GM23338 (cell line): ENCODE results near the gene SCCPDH. TPM values are rescaled to one million over a fixed set of nuclear protein-coding genes. Genes with fewer than 3 reads are reported as not detected.

Experiments
- ATAC-seq: fragments of 200-7000 bp; cut with Tn5 transposase; 3 replicates; pipeline ENCODE4 v1.9.1; 2020
- DNase-seq: peaks from one replicate; pipeline ENCODE4 v3.0.0-alpha.2; 2015; ENCODE audit warnings: low spot score
- H2AFZ ChIP-seq: fragments of 200-600 bp; sonication (generic); 2 replicates; pipeline ENCODE4 v1.8.0; 2016; ENCODE audit warnings: antibody characterized with exemption, mild to moderate bottlenecking, moderate library complexity
- H3F3A ChIP-seq: fragments of 200-600 bp; sonication (generic); replicated peaks from 2 replicates; pipeline ENCODE4 v1.8.0; 2017; ENCODE audit warnings: antibody characterized with exemption, mixed run types, low read depth
- H3K27ac ChIP-seq: fragments of 200-600 bp; sonication (generic); 2 replicates; pipeline ENCODE4 v1.6.1; 2016; ENCODE audit warnings: low read depth
- H3K27me3 ChIP-seq: fragments of 200-600 bp; sonication (generic); 2 replicates; pipeline ENCODE4 v1.8.0; 2016; ENCODE audit warnings: mild to moderate bottlenecking, mixed run types, moderate library complexity; ENCODE audit not compliant: insufficient read depth
- H3K36me3 ChIP-seq: fragments of 200-600 bp; sonication (generic); 2 replicates; pipeline ENCODE4 v1.8.0; 2016; ENCODE audit warnings: mild to moderate bottlenecking; ENCODE audit not compliant: insufficient read depth
- H3K4me1 ChIP-seq: fragments of 200-600 bp; sonication (generic); 2 replicates; pipeline ENCODE4 v1.8.0; 2016; ENCODE audit warnings: mild to moderate bottlenecking, moderate library complexity; ENCODE audit not compliant: insufficient read depth
- H3K4me2 ChIP-seq: fragments of 200-600 bp; sonication (generic); 2 replicates; pipeline ENCODE4 v1.7.1; 2017; ENCODE audit warnings: mixed run types
- H3K4me3 ChIP-seq: fragments of 200-600 bp; sonication (generic); 2 replicates; pipeline ENCODE4 v1.6.1; 2016; ENCODE audit warnings: mixed run types
- H3K79me2 ChIP-seq: fragments of 200-600 bp; sonication (generic); replicated peaks from 2 replicates; pipeline ENCODE4 v1.8.0; 2017; ENCODE audit warnings: mild to moderate bottlenecking; ENCODE audit not compliant: insufficient read depth
- H3K9me2 ChIP-seq: fragments of 200-600 bp; sonication (generic); 2 replicates; pipeline ENCODE4 v1.8.0; 2017; ENCODE audit not compliant: insufficient read depth
- H4K20me1 ChIP-seq: fragments of 200-600 bp; sonication (generic); replicated peaks from 2 replicates; pipeline ENCODE4 v1.8.0; 2017; ENCODE audit warnings: mild to moderate bottlenecking; ENCODE audit not compliant: insufficient read depth
- H3K27ac Mint-ChIP-seq: 2 replicates; pipeline ENCODE4 v1.8.0; 2020; ENCODE audit warnings: inconsistent platforms, mild to moderate bottlenecking, moderate library complexity, mixed read lengths
- H3K27me3 Mint-ChIP-seq: 3 replicates; pipeline ENCODE4 v1.8.0; 2022; ENCODE audit warnings: low read depth, mild to moderate bottlenecking, moderate library complexity, mixed read lengths, inconsistent platforms; ENCODE audit not compliant: insufficient read depth, poor library complexity
- H3K36me3 Mint-ChIP-seq: 3 replicates; pipeline ENCODE4 v1.8.0; 2021; ENCODE audit warnings: low read depth, mild to moderate bottlenecking, inconsistent platforms, moderate library complexity, mixed read lengths
- H3K4me1 Mint-ChIP-seq: 3 replicates; pipeline ENCODE4 v1.8.0; 2020; ENCODE audit warnings: mild to moderate bottlenecking, inconsistent platforms, mixed read lengths
- H3K4me3 Mint-ChIP-seq: 3 replicates; pipeline ENCODE4 v1.8.0; 2021; ENCODE audit warnings: moderate library complexity, mild to moderate bottlenecking, inconsistent platforms, mixed read lengths
- H3K9me3 Mint-ChIP-seq: 3 replicates; pipeline ENCODE4 v1.8.0; 2020; ENCODE audit warnings: moderate library complexity, mild to moderate bottlenecking, inconsistent platforms, mixed read lengths
- CREB1 ChIP-seq: fragments of 250-450 bp; sonication (Bioruptor Pico); IDR thresholded peaks from 2 replicates; pipeline ENCODE4 v1.5.0; 2020; ENCODE audit warnings: low read depth, mild to moderate bottlenecking, moderate library complexity
- EZH2 ChIP-seq: fragments of 200-600 bp; sonication (generic); IDR thresholded peaks from one replicate; pipeline ENCODE4 v1.8.0; 2017; ENCODE audit warnings: antibody characterized with exemption, mild to moderate bottlenecking, low read depth; ENCODE audit not compliant: unreplicated experiment
- EZH2phosphoT487 ChIP-seq: fragments of 200-600 bp; sonication (generic); IDR thresholded peaks from one replicate; pipeline ENCODE4 v1.8.1; 2018; ENCODE audit warnings: antibody characterized with exemption; ENCODE audit not compliant: unreplicated experiment
- JUNB ChIP-seq: IDR thresholded peaks from one replicate; pipeline ENCODE4 v1.6.1; 2016; ENCODE audit warnings: antibody characterized with exemption; ENCODE audit not compliant: unreplicated experiment
- NANOG ChIP-seq: IDR thresholded peaks from 2 replicates; pipeline ENCODE4 v1.6.1; 2016; ENCODE audit warnings: antibody characterized with exemption, borderline replicate concordance
- POLR2AphosphoS5 ChIP-seq: IDR thresholded peaks from 2 replicates; pipeline ENCODE4 v1.6.1; 2016; ENCODE audit warnings: antibody characterized with exemption, low read depth
- STAT1 ChIP-seq: IDR thresholded peaks from one replicate; pipeline ENCODE4 v1.6.1; 2016; ENCODE audit warnings: antibody characterized with exemption; ENCODE audit not compliant: unreplicated experiment
- ZNF114 ChIP-seq: fragments of 250-450 bp; sonication (Bioruptor Pico); IDR thresholded peaks from 2 replicates; pipeline ENCODE4 v1.5.0; 2020; ENCODE audit warnings: mild to moderate bottlenecking, moderate library complexity
- polyA plus RNA-seq: library from polyadenylated mRNA; unstranded; fragments of >200 nt; fragmentation: Nextera tagmentation; extraction: Ambion mirVana; gene quantifications from 2 replicates; pipeline ENCODE4 v1.2.1, GENCODE V29; 2016
- total RNA-seq: library from RNA; depleted of rRNA; stranded (reverse); fragments of >200 nt; shearing (Covaris generic); gene quantifications from 2 replicates; pipeline ENCODE4 v1.2.3, GENCODE V29; 2014
- TF ChIP-seq, protein P1 (sequence below): fragments of 250-450 bp; sonication (Bioruptor Pico); IDR thresholded peaks from 2 replicates; pipeline ENCODE4 v1.5.0; 2020; ENCODE audit warnings: mild to moderate bottlenecking, moderate library complexity
- TF ChIP-seq, protein P2 (sequence below): IDR thresholded peaks from one replicate; pipeline ENCODE4 v1.6.1; 2018; ENCODE audit warnings: antibody characterized with exemption; ENCODE audit not compliant: unreplicated experiment
- TF ChIP-seq, protein P3 (sequence below), 2 experiments: fragments of 200-600 bp in 1 of 2; sonication (generic) in 1 of 2; conservative IDR thresholded peaks; 2 replicates each; pipeline versions ENCODE4 v1.5.1 to v1.6.1; 2016 to 2017; ENCODE audit warnings: antibody characterized with exemption in 2 of 2, low read depth in 2 of 2, mild to moderate bottlenecking in 2 of 2, moderate library complexity in 1 of 2

Gene SCCPDH
- total and polyA plus RNA-seq, 2 experiments from 2014 or later: 14.4 to 18.8 TPM

DNA sequence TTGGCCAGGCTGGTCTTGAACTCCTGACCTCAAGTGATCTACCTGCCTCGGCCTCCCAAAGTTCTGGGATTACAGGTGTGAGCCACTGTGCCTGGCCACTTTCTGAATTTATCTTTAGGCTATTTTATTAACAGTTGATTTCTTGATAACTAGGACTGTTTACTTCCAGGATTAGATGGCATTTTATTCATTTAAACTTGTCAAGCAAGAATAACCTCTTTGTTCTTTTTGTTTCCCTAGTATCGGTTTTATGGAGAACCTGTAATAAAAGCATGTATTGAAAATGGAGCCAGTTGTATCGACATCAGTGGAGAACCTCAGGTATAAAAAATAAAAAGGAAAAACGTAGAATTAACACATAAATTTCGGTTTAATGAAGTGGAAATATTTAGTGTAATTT is 11.5 kb downstream of the SCCPDH start:
- no peaks in the 10 kb centered on the region for H3K27me3 ChIP-seq
- no peak for TF ChIP-seq STAT1
- TF ChIP-seq EZH2phosphoT487: no peak
- no peak for TF ChIP-seq EZH2
- Mint-ChIP-seq H3K4me3 (no peak overlapping the region), H3K9me3 (no peaks in the 10 kb centered on the region), H3K27ac (no peak overlapping the region), H3K4me1 (no peaks in the 10 kb centered on the region), H3K36me3 (peaks cover 51% of the 10 kb centered on the region), H3K27me3 (peaks cover 1% of the 10 kb centered on the region)
- no peaks in the 10 kb centered on the region for H3K79me2 ChIP-seq
- H2AFZ ChIP-seq: no peak overlapping the region
- no peak overlapping the region for H3K4me2 ChIP-seq
- ATAC-seq (no peak), DNase-seq (no peak)
- H4K20me1 ChIP-seq: no peaks in the 10 kb centered on the region; the same call in 1 of the 2 replicates
- H3K36me3 ChIP-seq: no peaks in the 10 kb centered on the region; the same call in 1 of the 2 replicates
- no peak overlapping the region for H3K27ac ChIP-seq
- no peaks in the 10 kb centered on the region for H3F3A ChIP-seq
- no peak overlapping the region for H3K4me3 ChIP-seq
- no peaks in the 10 kb centered on the region for H3K9me2 ChIP-seq
- H3K4me1 ChIP-seq: no peaks in the 10 kb centered on the region

DNA sequence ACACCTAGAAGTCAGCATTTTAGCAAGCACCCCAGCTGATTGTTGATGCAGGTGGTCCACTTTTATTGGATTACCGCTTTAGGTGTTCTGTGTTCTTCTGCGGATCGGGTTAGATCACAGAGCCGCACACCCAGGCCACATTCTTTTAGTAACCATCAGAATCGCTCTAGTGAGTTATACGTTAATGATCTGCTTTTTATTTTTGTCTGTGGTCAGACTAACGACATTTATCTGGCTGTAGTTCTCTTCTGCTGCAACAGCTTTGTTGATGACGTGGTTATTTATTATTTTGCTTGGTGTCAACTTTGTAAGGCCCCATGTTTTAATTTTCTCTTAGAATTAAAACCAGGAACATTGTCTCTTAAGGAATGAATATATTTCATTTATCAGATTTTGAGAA is 18.2 kb downstream of the SCCPDH start:
- ATAC-seq (no peak), DNase-seq (no peak)
- Histone ChIP-seq H3K27ac (no peak overlapping the region), H4K20me1 (no peaks in the 10 kb centered on the region), H3K9me2 (no peaks in the 10 kb centered on the region), H3K4me3 (no peak overlapping the region), H3K79me2 (no peaks in the 10 kb centered on the region), H3K27me3 (no peaks in the 10 kb centered on the region), H3F3A (no peaks in the 10 kb centered on the region), H2AFZ (no peak overlapping the region), H3K4me1 (no peaks in the 10 kb centered on the region), H3K4me2 (no peak overlapping the region), H3K36me3 (no peaks in the 10 kb centered on the region; the same call in 1 of the 2 replicates)
- Mint-ChIP-seq H3K4me3 (no peak overlapping the region), H3K36me3 (peaks cover 3% of the 10 kb centered on the region), H3K27me3 (no peaks in the 10 kb centered on the region), H3K27ac (no peak overlapping the region), H3K4me1 (no peaks in the 10 kb centered on the region), H3K9me3 (no peaks in the 10 kb centered on the region)
- TF ChIP-seq, protein P1, sequence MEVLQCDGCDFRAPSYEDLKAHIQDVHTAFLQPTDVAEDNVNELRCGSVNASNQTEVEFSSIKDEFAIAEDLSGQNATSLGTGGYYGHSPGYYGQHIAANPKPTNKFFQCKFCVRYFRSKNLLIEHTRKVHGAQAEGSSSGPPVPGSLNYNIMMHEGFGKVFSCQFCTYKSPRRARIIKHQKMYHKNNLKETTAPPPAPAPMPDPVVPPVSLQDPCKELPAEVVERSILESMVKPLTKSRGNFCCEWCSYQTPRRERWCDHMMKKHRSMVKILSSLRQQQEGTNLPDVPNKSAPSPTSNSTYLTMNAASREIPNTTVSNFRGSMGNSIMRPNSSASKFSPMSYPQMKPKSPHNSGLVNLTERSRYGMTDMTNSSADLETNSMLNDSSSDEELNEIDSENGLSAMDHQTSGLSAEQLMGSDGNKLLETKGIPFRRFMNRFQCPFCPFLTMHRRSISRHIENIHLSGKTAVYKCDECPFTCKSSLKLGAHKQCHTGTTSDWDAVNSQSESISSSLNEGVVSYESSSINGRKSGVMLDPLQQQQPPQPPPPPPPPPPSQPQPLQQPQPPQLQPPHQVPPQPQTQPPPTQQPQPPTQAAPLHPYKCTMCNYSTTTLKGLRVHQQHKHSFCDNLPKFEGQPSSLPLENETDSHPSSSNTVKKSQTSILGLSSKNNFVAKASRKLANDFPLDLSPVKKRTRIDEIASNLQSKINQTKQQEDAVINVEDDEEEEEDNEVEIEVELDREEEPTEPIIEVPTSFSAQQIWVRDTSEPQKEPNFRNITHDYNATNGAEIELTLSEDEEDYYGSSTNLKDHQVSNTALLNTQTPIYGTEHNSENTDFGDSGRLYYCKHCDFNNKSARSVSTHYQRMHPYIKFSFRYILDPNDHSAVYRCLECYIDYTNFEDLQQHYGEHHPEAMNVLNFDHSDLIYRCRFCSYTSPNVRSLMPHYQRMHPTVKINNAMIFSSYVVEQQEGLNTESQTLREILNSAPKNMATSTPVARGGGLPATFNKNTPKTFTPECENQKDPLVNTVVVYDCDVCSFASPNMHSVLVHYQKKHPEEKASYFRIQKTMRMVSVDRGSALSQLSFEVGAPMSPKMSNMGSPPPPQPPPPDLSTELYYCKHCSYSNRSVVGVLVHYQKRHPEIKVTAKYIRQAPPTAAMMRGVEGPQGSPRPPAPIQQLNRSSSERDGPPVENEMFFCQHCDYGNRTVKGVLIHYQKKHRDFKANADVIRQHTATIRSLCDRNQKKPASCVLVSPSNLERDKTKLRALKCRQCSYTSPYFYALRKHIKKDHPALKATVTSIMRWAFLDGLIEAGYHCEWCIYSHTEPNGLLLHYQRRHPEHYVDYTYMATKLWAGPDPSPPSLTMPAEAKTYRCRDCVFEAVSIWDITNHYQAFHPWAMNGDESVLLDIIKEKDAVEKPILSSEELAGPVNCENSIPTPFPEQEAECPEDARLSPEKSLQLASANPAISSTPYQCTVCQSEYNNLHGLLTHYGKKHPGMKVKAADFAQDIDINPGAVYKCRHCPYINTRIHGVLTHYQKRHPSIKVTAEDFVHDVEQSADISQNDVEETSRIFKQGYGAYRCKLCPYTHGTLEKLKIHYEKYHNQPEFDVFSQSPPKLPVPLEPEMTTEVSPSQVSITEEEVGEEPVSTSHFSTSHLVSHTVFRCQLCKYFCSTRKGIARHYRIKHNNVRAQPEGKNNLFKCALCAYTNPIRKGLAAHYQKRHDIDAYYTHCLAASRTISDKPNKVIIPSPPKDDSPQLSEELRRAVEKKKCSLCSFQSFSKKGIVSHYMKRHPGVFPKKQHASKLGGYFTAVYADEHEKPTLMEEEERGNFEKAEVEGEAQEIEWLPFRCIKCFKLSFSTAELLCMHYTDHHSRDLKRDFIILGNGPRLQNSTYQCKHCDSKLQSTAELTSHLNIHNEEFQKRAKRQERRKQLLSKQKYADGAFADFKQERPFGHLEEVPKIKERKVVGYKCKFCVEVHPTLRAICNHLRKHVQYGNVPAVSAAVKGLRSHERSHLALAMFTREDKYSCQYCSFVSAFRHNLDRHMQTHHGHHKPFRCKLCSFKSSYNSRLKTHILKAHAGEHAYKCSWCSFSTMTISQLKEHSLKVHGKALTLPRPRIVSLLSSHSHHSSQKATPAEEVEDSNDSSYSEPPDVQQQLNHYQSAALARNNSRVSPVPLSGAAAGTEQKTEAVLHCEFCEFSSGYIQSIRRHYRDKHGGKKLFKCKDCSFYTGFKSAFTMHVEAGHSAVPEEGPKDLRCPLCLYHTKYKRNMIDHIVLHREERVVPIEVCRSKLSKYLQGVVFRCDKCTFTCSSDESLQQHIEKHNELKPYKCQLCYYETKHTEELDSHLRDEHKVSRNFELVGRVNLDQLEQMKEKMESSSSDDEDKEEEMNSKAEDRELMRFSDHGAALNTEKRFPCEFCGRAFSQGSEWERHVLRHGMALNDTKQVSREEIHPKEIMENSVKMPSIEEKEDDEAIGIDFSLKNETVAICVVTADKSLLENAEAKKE (CRISPR knock-in tag): no peak
- TF ChIP-seq JUNB: no peak
- TF ChIP-seq EZH2: no peak
- TF ChIP-seq NANOG: no peak
- no peak for TF ChIP-seq POLR2AphosphoS5
- no peak for TF ChIP-seq CREB1 (CRISPR knock-in tag)
- TF ChIP-seq, protein P2, sequence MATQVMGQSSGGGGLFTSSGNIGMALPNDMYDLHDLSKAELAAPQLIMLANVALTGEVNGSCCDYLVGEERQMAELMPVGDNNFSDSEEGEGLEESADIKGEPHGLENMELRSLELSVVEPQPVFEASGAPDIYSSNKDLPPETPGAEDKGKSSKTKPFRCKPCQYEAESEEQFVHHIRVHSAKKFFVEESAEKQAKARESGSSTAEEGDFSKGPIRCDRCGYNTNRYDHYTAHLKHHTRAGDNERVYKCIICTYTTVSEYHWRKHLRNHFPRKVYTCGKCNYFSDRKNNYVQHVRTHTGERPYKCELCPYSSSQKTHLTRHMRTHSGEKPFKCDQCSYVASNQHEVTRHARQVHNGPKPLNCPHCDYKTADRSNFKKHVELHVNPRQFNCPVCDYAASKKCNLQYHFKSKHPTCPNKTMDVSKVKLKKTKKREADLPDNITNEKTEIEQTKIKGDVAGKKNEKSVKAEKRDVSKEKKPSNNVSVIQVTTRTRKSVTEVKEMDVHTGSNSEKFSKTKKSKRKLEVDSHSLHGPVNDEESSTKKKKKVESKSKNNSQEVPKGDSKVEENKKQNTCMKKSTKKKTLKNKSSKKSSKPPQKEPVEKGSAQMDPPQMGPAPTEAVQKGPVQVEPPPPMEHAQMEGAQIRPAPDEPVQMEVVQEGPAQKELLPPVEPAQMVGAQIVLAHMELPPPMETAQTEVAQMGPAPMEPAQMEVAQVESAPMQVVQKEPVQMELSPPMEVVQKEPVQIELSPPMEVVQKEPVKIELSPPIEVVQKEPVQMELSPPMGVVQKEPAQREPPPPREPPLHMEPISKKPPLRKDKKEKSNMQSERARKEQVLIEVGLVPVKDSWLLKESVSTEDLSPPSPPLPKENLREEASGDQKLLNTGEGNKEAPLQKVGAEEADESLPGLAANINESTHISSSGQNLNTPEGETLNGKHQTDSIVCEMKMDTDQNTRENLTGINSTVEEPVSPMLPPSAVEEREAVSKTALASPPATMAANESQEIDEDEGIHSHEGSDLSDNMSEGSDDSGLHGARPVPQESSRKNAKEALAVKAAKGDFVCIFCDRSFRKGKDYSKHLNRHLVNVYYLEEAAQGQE: no peak
- no peak for TF ChIP-seq ZNF114
- TF ChIP-seq STAT1: no peak
- TF ChIP-seq, protein P3, sequence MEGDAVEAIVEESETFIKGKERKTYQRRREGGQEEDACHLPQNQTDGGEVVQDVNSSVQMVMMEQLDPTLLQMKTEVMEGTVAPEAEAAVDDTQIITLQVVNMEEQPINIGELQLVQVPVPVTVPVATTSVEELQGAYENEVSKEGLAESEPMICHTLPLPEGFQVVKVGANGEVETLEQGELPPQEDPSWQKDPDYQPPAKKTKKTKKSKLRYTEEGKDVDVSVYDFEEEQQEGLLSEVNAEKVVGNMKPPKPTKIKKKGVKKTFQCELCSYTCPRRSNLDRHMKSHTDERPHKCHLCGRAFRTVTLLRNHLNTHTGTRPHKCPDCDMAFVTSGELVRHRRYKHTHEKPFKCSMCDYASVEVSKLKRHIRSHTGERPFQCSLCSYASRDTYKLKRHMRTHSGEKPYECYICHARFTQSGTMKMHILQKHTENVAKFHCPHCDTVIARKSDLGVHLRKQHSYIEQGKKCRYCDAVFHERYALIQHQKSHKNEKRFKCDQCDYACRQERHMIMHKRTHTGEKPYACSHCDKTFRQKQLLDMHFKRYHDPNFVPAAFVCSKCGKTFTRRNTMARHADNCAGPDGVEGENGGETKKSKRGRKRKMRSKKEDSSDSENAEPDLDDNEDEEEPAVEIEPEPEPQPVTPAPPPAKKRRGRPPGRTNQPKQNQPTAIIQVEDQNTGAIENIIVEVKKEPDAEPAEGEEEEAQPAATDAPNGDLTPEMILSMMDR (conservative IDR thresholded peaks at IDR 0.05; ENCODE audit: low read depth in 2 of 2): no peak
